K562 (cell line): ENCODE measurements around the gene STX1A. TPM values are rescaled to one million over a fixed set of nuclear protein-coding genes. Genes with fewer than 3 reads are reported as not detected.

Experiments
- BRD4 ChIP-seq: fragments of 200-600 bp; sonication (generic); IDR thresholded peaks from 2 replicates; pipeline ENCODE4 v1.6.1; 2017; ENCODE audit warnings: inconsistent platforms
- EGR1 ChIP-seq: fragments of 450-650 bp; conservative IDR thresholded peaks from 2 replicates; pipeline ENCODE4 v1.6.1; 2017; ENCODE audit warnings: mild to moderate bottlenecking
- ERF ChIP-seq: fragments of 450-650 bp; formaldehyde crosslinking; IDR thresholded peaks from 2 replicates; pipeline ENCODE4 v1.4.0; 2020; ENCODE audit warnings: mild to moderate bottlenecking, mixed read lengths
- FOXA1 ChIP-seq: fragments of 450-650 bp; IDR thresholded peaks from 2 replicates; pipeline ENCODE4 v1.6.1; 2016; ENCODE audit warnings: mild to moderate bottlenecking, borderline replicate concordance
- FOXP1 ChIP-seq: sonication (generic); formaldehyde crosslinking; IDR thresholded peaks from 2 replicates; pipeline ENCODE4 v1.8.0; 2022; ENCODE audit warnings: mild to moderate bottlenecking, missing genetic modification reagents
- GATA2 ChIP-seq: sonication (generic); formaldehyde crosslinking; IDR thresholded peaks from 2 replicates; pipeline ENCODE4 v1.4.0; 2020; ENCODE audit warnings: mild to moderate bottlenecking, missing genetic modification reagents
- HLTF ChIP-seq: fragments of 450-650 bp; IDR thresholded peaks from 2 replicates; pipeline ENCODE4 v1.6.1; 2016
- HOXB6 ChIP-seq: fragments of 250-450 bp; sonication (Bioruptor Pico); IDR thresholded peaks from 2 replicates; pipeline ENCODE4 v1.5.1; 2022; ENCODE audit warnings: mild to moderate bottlenecking, borderline replicate concordance
- MTA1 ChIP-seq: fragments of 450-650 bp; IDR thresholded peaks from 2 replicates; pipeline ENCODE4 v1.6.1; 2017; ENCODE audit warnings: borderline replicate concordance
- PATZ1 ChIP-seq: fragments of 250-450 bp; sonication (Bioruptor Pico); IDR thresholded peaks from 2 replicates; pipeline ENCODE4 v1.5.0; 2020; ENCODE audit warnings: mild to moderate bottlenecking, borderline replicate concordance
- PCBP1 ChIP-seq: fragments of 200-400 bp; formaldehyde crosslinking; IDR thresholded peaks from 2 replicates; pipeline ENCODE4 v1.6.1; 2018; ENCODE audit warnings: mild to moderate bottlenecking, low read depth, low read length; ENCODE audit not compliant: poor library complexity, severe bottlenecking
- PKNOX1 ChIP-seq: fragments of 450-650 bp; IDR thresholded peaks from 2 replicates; pipeline ENCODE4 v1.6.1; 2016
- RERE ChIP-seq: sonication (generic); formaldehyde crosslinking; IDR thresholded peaks from 2 replicates; pipeline ENCODE4 v1.8.0; 2023; ENCODE audit warnings: missing genetic modification reagents, mild to moderate bottlenecking, borderline replicate concordance
- TCF7 ChIP-seq: sonication (generic); IDR thresholded peaks from 2 replicates; pipeline ENCODE4 v1.6.1; 2016; ENCODE audit warnings: antibody characterized with exemption, borderline replicate concordance
- TEAD1 ChIP-seq, 2 experiments: fragments of 450-650 bp in 1 of 2; sonication (generic) in 1 of 2; formaldehyde crosslinking; IDR thresholded peaks; 2 replicates each; pipeline versions ENCODE4 v1.4.0 to v1.8.0; 2020 to 2022; ENCODE audit warnings: mild to moderate bottlenecking in 2 of 2, missing genetic modification reagents in 1 of 2
- TRIM24 ChIP-seq, 2 experiments: fragments of 450-650 bp; IDR thresholded peaks; 2 replicates each; pipeline ENCODE4 v1.6.1; 2016
- VEZF1 ChIP-seq: fragments of 200-800 bp; sonication (Bioruptor generic); IDR thresholded peaks from 2 replicates; pipeline ENCODE4 v1.6.1; 2017; ENCODE audit warnings: missing genetic modification characterization, missing compliant biosample characterization
- ZNF77 ChIP-seq: fragments of 250-450 bp; sonication (Bioruptor Pico); IDR thresholded peaks from 2 replicates; pipeline ENCODE4 v1.5.0; 2020
- polyA plus RNA-seq, 8 experiments: library from polyadenylated mRNA; depleted of rRNA in 4 of 8; stranded (reverse) in 5 of 8; unstranded in 3 of 8; fragments of >200 nt; fragmentation: Nextera tagmentation in 2 of 8; fragmentation: Illumina TruSeq in 1 of 8; extraction: Ambion mirVana in 2 of 8; extraction: Trizol in 1 of 8; gene quantifications; 2 replicates each; pipeline versions ENCODE4 v1.2.1 to v1.2.3, GENCODE V29; 2011 to 2014; ENCODE audit warnings: inconsistent platforms in 1 of 8, missing spikeins in 1 of 8
- total RNA-seq, 7 experiments: library from RNA; depleted of rRNA in 6 of 7; stranded (reverse); fragments of >200 nt in 6 of 7; fragmentation: Illumina TruSeq in 2 of 7; extraction: Trizol in 2 of 7; gene quantifications; 2 replicates each; pipeline versions ENCODE4 v1.2.1 to v1.2.3, GENCODE V29; 2011 to 2021; ENCODE audit warnings: low replicate concordance in 1 of 7

Gene STX1A
- total and polyA plus RNA-seq, 9 of the 15 experiments (the other 6 are each of a cell fraction or from before 2014, with no cell fraction given): 0.04 to 15.1 (median 6.3) TPM

- TF ChIP-seq RERE (CRISPR knock-in tag): no peak
- no peak; the same call in 1 of the 2 replicates for TF ChIP-seq ERF (CRISPR knock-in tag)
- no peak for TF ChIP-seq TRIM24 (IDR thresholded peaks at IDR 0.05)
- no peak for TF ChIP-seq HOXB6 (CRISPR knock-in tag)
- TF ChIP-seq ZNF77 (CRISPR knock-in tag): no peak
- TF ChIP-seq VEZF1: peak; percentile 62
- no peak for TF ChIP-seq BRD4
- no peak for TF ChIP-seq PKNOX1
- TF ChIP-seq TCF7: no peak
- peak in 1 of 2 experiments; percentile 84; a peak in 2 of 4 replicates for TF ChIP-seq TEAD1 (CRISPR knock-in tag; IDR thresholded peaks at IDR 0.05)
- TF ChIP-seq FOXP1 (CRISPR knock-in tag): no peak
- no peak for TF ChIP-seq FOXA1
- no peak for TF ChIP-seq MTA1
- no peak for TF ChIP-seq HLTF
- TF ChIP-seq PATZ1 (CRISPR knock-in tag): no peak
- TF ChIP-seq GATA2 (CRISPR knock-in tag): peak; percentile 73
- peak; percentile 25; the same call in 1 of the 2 replicates for TF ChIP-seq EGR1
- peak; percentile 20 for TF ChIP-seq PCBP1
Measured at GRCh38 chr7:73683788-73684693, 35.4 kb downstream of the STX1A start (continued).
